Effector memory CD4-positive, alpha-beta T cell (primary cell): Measurements from ENCODE around the gene PLCB1.

ENCODE experiments used
- DNase-seq, 3 donors: peaks; one replicate each; pipeline ENCODE4 v3.0.0-alpha.2; 2020
- H3K27ac ChIP-seq: 2 replicates; pipeline ENCODE4 v1.7.0; 2013; ENCODE audit warnings: mild to moderate bottlenecking, low read length, moderate library complexity; ENCODE audit not compliant: insufficient read depth, poor library complexity, severe bottlenecking
- H3K27me3 ChIP-seq: replicated peaks from 2 replicates; pipeline ENCODE4 v1.7.0; 2013; ENCODE audit warnings: mild to moderate bottlenecking, low read length; ENCODE audit not compliant: insufficient read depth, control insufficient read depth, poor library complexity, severe bottlenecking
- H3K36me3 ChIP-seq: 2 replicates; pipeline ENCODE4 v1.7.0; 2013; ENCODE audit warnings: mild to moderate bottlenecking, low read length, moderate library complexity; ENCODE audit not compliant: control insufficient read depth, insufficient read depth
- H3K4me1 ChIP-seq: 2 replicates; pipeline ENCODE4 v1.7.0; 2013; ENCODE audit warnings: low read length, mild to moderate bottlenecking; ENCODE audit not compliant: control insufficient read depth, insufficient read depth, poor library complexity, severe bottlenecking
- H3K4me3 ChIP-seq: 2 replicates; pipeline ENCODE4 v1.7.0; 2013; ENCODE audit warnings: low read length, low read depth, mild to moderate bottlenecking; ENCODE audit not compliant: insufficient read depth, poor library complexity, severe bottlenecking
- H3K9me3 ChIP-seq: 2 replicates; pipeline ENCODE4 v1.7.0; 2013; ENCODE audit warnings: mild to moderate bottlenecking, low read length, moderate library complexity; ENCODE audit not compliant: control insufficient read depth

PLCB1 gene

DNA sequence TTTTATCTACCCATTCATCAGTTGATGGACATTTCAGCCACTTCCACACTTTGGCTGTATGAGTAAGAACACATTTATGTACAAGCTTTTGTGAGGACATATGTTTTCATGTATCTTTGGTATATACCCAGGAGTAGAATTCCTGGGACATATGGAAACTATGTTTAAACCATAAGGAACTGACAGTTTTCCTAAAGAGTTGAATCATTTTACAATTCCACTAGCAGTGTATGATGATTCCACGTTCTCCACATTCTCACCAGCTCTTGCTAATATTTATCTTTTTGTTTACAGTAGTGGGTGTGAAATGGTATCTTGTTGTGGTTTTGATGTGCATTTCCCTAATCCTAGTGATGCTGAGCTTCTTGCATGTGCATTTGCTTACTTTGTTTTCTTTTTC is 338.1 kb downstream of the PLCB1 start:
- H3K4me1 ChIP-seq: no peaks in the 10 kb centered on the region
- no peak overlapping the region for H3K27ac ChIP-seq
- no peaks in the 10 kb centered on the region for H3K36me3 ChIP-seq
- no peaks in the 10 kb centered on the region for H3K27me3 ChIP-seq
- H3K9me3 ChIP-seq: no peaks in the 10 kb centered on the region
- DNase-seq: no peak
- no peak overlapping the region for H3K4me3 ChIP-seq

DNA sequence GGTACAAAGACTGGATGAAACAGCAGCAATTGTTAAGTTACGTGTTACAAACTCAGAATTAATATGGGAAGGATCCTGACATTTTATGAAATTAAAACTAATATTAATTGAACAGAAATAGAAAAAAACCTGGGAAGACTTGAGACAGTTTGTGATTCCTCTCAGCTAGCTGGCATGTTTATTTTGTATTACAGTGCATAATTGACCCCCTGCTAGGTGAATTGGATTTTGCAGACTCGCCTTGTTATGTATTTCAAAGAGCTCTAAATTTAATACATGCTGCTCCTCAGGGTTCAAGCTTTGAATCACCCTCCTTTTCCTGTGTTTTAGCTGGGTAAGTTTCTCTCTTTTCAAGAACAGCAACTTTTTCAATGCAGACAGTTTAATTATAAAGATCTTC is 339.4 kb downstream of the PLCB1 start:
- Histone ChIP-seq H3K36me3 (no peaks in the 10 kb centered on the region), H3K4me1 (no peaks in the 10 kb centered on the region), H3K9me3 (no peaks in the 10 kb centered on the region), H3K27ac (no peak overlapping the region), H3K4me3 (no peak overlapping the region), H3K27me3 (no peaks in the 10 kb centered on the region)
- no peak for DNase-seq

GRCh38 chr20:8473459-8473858 is 341.4 kb downstream of the PLCB1 start:
- Histone ChIP-seq H3K4me3 (no peak overlapping the region), H3K36me3 (no peaks in the 10 kb centered on the region), H3K4me1 (no peaks in the 10 kb centered on the region), H3K27me3 (no peaks in the 10 kb centered on the region), H3K27ac (no peak overlapping the region), H3K9me3 (no peaks in the 10 kb centered on the region)
- no peak for DNase-seq

GRCh38 chr20:8474027-8474668 is 342.1 kb downstream of the PLCB1 start:
- Histone ChIP-seq H3K36me3 (no peaks in the 10 kb centered on the region), H3K27me3 (no peaks in the 10 kb centered on the region), H3K4me3 (no peak overlapping the region), H3K4me1 (no peaks in the 10 kb centered on the region), H3K27ac (no peak overlapping the region), H3K9me3 (no peaks in the 10 kb centered on the region)
- no peak for DNase-seq

GRCh38 chr20:8476021-8476420 is 344.0 kb downstream of the PLCB1 start:
- H3K27me3 ChIP-seq: no peaks in the 10 kb centered on the region
- no peaks in the 10 kb centered on the region for H3K4me1 ChIP-seq
- no peaks in the 10 kb centered on the region for H3K36me3 ChIP-seq
- DNase-seq: no peak
- no peaks in the 10 kb centered on the region for H3K9me3 ChIP-seq
- H3K4me3 ChIP-seq: no peak overlapping the region
- H3K27ac ChIP-seq: no peak overlapping the region

DNA sequence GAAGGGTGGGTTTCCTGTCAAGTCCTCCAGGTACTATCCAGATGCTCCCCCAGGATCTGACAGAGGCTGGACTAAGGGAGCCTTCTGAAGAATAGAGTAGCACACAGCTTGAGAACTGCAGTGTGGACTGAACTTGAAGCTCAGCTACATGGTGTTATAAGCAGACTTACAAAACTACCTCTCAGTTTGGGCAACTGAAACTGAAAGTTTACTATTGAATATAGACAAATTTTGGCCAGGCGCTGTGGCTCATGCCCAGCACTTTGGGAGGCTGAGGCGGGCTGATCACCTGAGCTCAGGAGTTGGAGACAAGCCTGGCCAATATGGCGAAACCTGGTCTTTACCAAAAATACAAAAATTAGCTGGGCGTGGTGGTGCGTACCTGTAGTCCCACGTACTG is 348.5 kb downstream of the PLCB1 start:
- Histone ChIP-seq H3K4me3 (no peak overlapping the region), H3K27ac (no peak overlapping the region), H3K4me1 (no peaks in the 10 kb centered on the region), H3K36me3 (no peaks in the 10 kb centered on the region), H3K27me3 (no peaks in the 10 kb centered on the region), H3K9me3 (no peaks in the 10 kb centered on the region)
- no peak for DNase-seq

GRCh38 chr20:8487696-8488095 is 355.6 kb downstream of the PLCB1 start:
- Histone ChIP-seq H3K4me3 (no peak overlapping the region), H3K4me1 (no peaks in the 10 kb centered on the region), H3K36me3 (no peaks in the 10 kb centered on the region), H3K9me3 (no peaks in the 10 kb centered on the region), H3K27me3 (no peaks in the 10 kb centered on the region), H3K27ac (no peak overlapping the region)
- DNase-seq: no peak

DNA sequence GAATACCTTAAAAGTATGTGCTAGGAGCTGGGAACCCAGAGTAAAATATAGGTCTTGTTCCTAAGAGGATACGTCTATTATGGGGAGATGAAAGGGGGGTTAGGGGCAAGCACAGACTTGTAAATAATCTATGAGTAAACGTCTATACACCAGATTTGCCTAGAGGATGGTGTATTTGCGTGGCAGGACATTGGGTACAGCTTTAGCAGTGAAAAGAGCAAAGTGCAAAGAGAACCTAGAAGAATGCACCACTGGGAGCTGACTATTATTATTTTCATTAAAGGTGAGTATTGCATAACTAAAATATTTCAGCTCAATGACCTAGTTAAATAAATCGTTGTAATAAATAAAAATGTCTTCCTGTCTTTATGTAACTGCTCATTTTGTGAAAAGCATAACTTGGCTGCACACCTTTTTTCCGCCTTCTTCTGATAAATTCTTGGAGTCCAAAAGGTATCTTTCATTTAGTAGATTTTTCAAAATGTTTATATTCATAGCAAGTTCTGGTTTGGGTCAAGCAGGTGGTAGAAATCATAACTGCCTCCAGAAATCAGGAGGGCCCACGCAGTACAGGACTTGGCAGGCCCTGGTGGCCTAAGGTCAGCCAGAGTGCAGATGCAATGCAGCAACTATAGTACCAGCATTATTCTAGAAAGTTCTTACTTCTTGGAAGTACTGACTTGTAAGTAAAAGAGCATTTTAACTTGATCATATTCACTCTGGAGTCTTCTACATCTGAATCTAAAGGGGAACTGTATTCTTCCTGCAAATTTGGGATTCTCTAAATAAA is 357.2 kb downstream of the PLCB1 start:
- H3K27me3 ChIP-seq: no peaks in the 10 kb centered on the region
- H3K36me3 ChIP-seq: no peaks in the 10 kb centered on the region
- H3K4me1 ChIP-seq: no peaks in the 10 kb centered on the region
- H3K27ac ChIP-seq: no peak overlapping the region
- no peak overlapping the region for H3K4me3 ChIP-seq
- no peaks in the 10 kb centered on the region for H3K9me3 ChIP-seq
- no peak for DNase-seq

DNA sequence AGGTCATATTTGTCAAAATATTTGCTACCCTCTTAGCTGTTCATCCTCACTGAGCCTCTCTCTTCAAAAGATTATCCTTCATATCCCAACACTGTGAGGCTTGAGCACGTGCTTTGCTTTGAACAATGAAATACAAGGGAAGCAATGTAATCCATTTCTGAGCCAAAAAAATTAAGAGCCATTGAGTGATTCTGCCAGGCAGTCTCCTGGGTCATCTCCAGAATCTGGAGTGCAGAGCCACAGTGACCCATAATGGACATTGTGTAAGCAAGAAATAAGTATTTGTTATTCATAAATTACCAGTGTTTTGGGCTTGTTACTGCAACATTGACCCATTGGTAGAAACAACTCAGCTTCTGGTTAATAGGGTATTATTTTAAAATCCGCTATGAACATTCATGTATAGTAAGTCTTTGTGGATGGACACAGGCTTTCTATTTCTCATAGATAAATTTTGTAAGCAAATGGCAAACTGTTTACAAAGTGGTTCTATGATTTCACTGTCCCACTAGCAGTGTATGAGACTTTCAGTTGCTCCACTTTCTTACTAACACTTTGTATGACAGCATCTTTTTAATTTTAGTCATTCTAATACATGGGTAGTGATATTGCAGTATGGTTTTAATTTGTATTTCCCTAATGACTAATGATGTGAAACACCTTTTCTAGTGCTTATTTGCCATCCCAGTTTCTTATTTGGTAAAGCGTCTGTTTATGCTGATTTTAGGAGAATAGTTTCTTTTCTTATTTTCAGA is 358.2 kb downstream of the PLCB1 start:
- Histone ChIP-seq H3K9me3 (no peaks in the 10 kb centered on the region), H3K36me3 (no peaks in the 10 kb centered on the region), H3K4me1 (no peaks in the 10 kb centered on the region), H3K27me3 (no peaks in the 10 kb centered on the region), H3K4me3 (no peak overlapping the region), H3K27ac (no peak overlapping the region)
- DNase-seq: no peak

DNA sequence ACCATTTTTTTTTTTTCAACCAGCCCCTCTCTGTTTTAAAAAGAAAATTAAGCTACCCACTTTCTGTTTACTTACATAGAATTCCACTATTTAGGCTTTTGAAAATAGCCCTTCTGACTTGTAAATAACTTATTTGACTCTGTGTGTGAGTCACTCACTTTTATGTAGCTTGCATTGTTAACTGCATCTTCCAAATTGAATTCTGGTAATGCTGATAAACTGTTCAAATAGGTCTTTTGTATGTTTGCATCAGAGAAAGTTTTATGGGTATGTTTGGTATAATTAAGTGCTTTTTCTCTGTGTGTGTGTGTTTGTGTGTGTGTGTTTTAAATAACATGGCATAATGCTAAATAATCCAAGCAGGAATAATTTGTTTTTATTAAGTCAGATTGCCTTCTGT is 360.1 kb downstream of the PLCB1 start:
- Histone ChIP-seq H3K36me3 (no peaks in the 10 kb centered on the region), H3K27ac (no peak overlapping the region), H3K4me1 (no peaks in the 10 kb centered on the region), H3K27me3 (no peaks in the 10 kb centered on the region), H3K4me3 (no peak overlapping the region), H3K9me3 (no peaks in the 10 kb centered on the region)
- no peak for DNase-seq
